Activated CD4-positive, alpha-beta T cell treated with anti-CD3 and anti-CD28 coated beads, Interleukin-2, Interleukin-6, amounts not matched to agents 100 ng/mL and 50 ng/mL, durations not matched to agents 16 hours and 8 hours (primary cell): Measurements from ENCODE around the gene ZDHHC15.
A peak's percentile ranks its signal among the peaks of the same experiment; 100 is the strongest.
"Not testable (repeated sequence)": the region's sequence is repeated elsewhere in the genome, so short reads cannot be mapped to it uniquely, and the experiment has no call there.

Experiments
- DNase-seq: peaks from one replicate; pipeline ENCODE4 v3.0.0-alpha.2; 2020

The ZDHHC15 gene, protein sequence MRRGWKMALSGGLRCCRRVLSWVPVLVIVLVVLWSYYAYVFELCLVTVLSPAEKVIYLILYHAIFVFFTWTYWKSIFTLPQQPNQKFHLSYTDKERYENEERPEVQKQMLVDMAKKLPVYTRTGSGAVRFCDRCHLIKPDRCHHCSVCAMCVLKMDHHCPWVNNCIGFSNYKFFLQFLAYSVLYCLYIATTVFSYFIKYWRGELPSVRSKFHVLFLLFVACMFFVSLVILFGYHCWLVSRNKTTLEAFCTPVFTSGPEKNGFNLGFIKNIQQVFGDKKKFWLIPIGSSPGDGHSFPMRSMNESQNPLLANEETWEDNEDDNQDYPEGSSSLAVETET

DNA sequence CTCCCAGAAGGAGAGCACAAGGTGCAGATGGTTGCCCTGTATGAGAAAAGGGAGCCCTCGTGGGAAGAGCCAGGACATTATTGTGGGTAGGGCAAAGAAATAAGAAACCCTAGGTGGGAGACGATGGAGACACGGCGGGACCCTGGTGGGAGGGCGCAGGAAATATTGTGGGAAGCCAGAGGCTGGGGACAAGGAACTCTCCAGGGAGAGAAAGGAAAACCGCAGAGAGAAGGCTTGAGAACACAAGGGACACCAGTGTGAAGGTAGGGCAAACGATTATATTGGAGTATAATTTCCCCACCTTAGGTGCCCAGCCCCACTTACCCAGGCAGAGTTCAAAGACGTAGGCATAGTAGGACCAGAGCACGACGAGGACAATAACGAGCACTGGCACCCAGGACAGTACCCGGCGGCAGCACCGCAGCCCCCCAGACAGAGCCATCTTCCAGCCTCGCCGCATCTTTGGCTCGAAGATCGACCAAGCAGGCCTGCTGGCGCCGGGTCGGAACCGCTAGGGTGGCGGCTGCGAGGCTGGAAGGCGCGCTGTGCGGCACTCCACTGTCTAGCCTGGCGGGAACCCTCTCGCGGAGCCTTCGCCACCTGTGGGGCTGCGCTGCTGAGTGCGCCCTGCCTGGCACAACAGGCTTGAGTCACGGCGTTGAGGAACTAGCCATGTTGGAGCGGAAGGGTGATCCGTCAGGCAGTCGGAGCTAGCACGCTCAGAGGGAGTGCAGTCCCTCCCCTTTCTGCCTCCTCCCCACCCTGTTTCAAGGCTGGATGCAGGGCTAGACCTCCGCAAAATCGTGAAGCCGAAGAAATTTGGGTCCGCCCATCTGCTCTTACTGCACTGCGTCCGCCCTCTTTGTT lies at the start of gene ZDHHC15:
Gene ZDHHC15, minus strand, starts transcription at position 473 of the 867 bp plus-strand sequence. Its CDS starts 13 bp downstream, at position 460.
- peak; percentile 53 for DNase-seq

GRCh38 chrX:75560544-75560943 lies 37.7 kb upstream of the ZDHHC15 start:
- DNase-seq, result not testable (repeated sequence)

DNA sequence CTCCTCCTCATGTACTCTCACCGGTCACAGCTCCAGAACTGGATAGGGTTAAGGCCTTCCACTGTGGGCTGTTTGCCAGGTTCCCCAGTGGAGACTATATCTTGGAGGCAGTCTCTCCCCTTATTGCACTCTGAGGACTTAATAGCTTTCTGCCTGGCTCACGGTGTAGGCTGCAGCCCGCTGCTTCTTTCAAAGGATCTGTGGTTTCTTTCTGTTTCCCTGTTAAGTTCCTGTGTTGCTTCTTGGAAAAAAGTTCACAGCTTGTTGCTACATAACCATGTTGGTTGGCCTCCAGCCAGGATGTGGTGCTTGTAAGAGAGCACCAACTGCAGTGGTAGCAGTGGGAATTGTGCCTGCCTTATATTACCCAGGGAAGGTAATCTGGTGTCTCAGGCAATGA lies 24.9 kb upstream of the ZDHHC15 start:
- DNase-seq, result no peak

DNA sequence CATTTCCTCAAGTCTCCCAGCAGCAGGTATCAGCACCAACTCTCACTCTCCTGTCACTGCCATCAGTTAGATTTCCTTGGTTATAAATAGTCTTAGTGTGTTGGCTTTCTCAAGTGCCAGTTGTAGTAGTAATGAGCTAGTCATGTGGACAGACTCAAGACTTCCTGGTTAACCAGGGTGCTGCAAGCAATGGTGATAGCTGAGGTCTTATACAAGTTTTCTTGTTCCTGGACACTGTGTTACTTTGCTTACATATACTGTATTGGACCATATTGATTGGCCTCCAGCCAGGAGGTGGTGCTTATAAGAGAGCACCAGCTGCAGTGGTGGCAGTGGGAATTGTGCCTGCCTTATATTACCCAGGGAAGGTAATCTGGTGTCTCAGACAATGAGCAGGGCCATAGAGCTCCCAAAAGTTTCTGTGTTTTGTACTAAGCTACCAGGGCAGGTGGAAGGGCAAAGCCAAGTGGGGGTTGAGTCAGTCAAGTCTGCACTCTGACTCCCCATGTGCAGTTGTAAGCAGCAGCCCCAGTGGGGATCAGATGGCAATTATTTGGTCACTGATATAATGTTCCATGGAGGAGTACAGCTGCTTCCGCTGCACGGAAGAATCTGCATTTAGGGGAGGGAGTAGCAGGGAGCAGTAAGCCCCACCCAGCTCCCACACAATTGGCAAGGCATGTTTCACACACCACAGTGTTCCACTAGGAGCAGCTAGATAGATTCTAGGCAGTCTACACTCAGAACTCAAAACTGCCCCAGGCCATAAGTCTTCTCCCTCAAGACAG lies 24.1 kb upstream of the ZDHHC15 start:
- no peak for DNase-seq

DNA sequence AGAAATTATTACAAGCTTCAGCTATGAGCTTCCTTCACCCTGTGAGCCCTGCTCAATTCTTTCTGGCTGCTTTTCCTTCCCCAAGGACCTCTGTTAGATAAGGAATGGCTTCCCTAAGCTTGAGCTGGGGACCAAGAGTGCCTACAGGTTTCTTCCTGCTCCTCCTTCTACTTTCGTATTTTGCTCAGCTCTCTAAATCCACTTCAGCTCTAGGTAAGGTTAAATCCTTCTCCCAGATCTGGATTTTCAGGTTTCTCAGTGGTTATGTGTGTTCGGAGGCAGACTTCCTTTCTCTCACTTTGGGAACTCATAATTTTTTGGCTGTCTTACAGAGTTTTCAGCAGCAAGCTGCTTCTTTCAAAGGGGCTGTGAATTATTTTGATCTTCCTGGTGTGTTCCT lies 21.9 kb upstream of the ZDHHC15 start:
- no peak for DNase-seq

GRCh38 chrX:75483933-75484332 lies 38.9 kb downstream of the ZDHHC15 start:
- no peak for DNase-seq

- DNase-seq, result not testable (repeated sequence)
Observed at GRCh38 chrX:75461780-75462179, 61.1 kb downstream of the ZDHHC15 start.

DNA sequence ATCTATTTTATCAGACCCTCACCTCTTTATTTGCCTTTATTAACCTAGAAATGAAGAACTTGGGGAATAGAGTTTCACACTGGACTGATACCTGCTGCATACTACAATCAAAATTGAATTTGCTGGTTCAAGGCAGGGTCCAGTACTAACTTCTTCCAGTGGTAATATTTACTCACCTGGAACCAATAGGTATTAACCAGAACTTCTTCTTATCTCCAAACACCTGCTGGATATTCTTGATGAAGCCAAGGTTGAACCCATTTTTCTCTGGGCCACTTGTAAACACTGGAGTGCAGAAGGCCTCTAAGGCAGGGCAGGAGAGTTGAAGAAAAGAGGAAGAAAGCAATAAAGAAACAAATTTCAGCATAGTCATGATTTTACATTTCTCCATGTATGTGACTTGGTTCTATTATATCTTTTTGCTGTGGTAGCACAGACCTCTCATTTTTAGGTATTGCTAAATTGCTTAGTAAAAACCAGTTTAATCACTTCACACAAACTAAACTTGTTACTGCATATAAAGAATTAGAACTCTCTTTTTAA lies 101.1 kb downstream of the ZDHHC15 start:
- DNase-seq, result no peak

GRCh38 chrX:75407153-75407552 lies 115.7 kb downstream of the ZDHHC15 start:
- DNase-seq, result not testable (repeated sequence)

DNA sequence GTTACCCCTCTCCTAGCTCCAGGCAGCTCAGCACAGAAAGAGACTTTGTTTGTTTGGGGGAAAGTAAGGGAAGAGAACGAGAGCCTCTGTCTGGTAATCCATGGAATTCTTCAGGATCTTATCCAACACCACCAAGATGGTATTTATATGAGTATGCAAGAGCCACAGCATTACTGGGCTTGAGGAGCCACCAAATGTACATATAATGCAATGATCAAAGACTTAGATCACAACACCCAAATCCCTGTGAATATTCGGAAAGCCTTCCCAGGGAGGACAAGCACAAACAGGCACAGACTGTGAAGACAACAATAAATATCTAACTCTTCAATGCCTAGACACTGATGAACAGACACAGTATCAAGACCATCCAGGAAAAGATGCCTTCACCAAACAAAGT lies 132.4 kb downstream of the ZDHHC15 start:
- DNase-seq, result no peak

DNA sequence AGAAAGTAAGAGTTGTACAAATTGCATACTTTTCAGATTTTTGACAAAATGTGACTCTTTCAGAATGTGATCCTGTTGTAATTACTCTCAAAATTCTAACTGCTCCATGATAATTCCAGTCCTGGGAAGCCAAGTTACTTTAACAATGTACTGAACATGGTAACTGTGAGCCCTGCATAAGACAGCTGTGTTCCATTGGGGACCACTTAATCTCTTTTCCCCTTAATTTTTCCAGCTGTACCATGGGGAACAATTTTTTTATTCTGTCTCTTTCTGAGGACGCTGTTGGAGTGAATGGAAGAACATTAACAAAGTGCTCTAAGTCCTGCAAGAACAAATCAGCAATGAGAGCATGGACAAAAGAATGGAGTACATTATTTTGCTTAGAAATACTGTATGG lies 153.1 kb downstream of the ZDHHC15 start:
- DNase-seq, result no peak

DNA sequence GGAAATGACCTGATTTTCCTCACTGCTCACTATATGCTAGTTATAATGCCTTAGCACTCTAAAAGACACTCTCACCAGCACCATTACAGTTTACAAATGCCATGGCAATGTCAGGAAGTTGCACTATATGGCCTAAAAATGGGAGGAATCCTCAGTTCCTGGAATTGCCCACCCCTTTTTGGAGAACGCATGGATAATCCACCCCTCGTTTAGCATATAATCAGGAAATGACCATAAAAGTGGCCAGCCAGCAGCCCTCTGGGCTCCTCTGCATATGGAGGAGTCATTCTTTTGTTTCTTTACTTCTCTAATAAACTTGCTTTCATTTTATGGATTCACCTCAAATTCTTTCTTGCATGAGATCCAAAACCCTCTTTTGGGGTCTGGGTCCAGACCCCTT lies 156.0 kb downstream of the ZDHHC15 start:
- no peak for DNase-seq

GRCh38 chrX:75365243-75365975 lies 157.4 kb downstream of the ZDHHC15 start:
- no peak for DNase-seq

GRCh38 chrX:75361788-75362187 lies 161.0 kb downstream of the ZDHHC15 start:
- no peak for DNase-seq

GRCh38 chrX:75348601-75349000 lies 174.2 kb downstream of the ZDHHC15 start:
- DNase-seq, result not testable (repeated sequence)

- no peak for DNase-seq
Observed at GRCh38 chrX:75337525-75337924, 185.3 kb downstream of the ZDHHC15 start.

DNA sequence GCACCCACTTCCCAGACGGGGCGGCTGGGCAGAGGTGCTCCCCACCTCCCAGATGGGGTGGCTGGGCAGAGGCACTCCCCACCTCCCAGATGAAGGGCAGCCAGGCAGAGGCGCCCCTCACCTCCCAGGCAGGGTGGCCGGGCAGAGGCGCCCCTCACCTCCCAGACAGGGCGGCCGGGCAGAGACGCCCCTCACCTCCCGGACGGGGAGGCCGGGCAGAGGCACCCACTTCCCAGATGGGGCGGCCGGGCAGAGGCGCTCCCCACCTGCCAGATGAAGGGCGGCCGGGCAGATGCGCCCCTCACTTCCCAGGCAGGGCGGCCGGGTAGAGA lies 187.7 kb downstream of the ZDHHC15 start:
- no peak for DNase-seq

GRCh38 chrX:75334407-75335126 lies 188.3 kb downstream of the ZDHHC15 start:
- not testable (repeated sequence) for DNase-seq

DNA sequence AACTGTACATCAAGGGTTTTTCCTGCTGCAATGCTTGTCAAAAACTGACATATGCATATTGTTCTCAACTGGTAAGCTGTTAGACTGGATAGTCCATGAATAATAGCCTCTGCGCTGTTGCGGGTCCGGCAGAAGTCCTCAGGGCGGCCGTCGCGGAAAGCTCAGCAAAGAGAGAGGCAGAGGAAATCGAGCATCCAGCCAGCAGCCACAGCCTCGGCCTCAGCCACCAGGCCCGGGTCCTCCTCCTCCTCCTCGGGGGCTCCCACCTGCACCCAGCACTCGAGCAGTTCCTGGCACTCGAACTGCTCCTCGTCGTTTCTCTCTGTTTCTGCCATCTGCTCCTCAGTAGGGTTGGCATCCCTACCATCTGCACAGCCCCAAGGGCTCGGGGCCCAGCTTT lies 195.2 kb downstream of the ZDHHC15 start:
- no peak for DNase-seq
